C4-2B (cell line): ENCODE data around the gene P2RX5.

ENCODE experiments used
- CTCF ChIP-seq: fragments of 450-650 bp; conservative IDR thresholded peaks from 2 replicates; pipeline ENCODE4 v1.5.1; 2017; ENCODE audit warnings: mild to moderate bottlenecking
- ZFX ChIP-seq: fragments of 450-650 bp; IDR thresholded peaks from 2 replicates; pipeline ENCODE4 v1.6.1; 2017

GRCh38 chr17:3681057-3681456 lies 14.9 kb downstream of the P2RX5 start:
- no peak for TF ChIP-seq CTCF
- no peak for TF ChIP-seq ZFX
